GM18907 (cell line): ENCODE measurements around the gene TRMT6.

Experiments used
- ATAC-seq: cut with Tn5 transposase; IDR thresholded peaks from one replicate; pipeline ENCODE4 v1.9.1; 2021; ENCODE audit warnings: mild to moderate bottlenecking, moderate library complexity; ENCODE audit not compliant: unreplicated experiment

TRMT6 gene, protein sequence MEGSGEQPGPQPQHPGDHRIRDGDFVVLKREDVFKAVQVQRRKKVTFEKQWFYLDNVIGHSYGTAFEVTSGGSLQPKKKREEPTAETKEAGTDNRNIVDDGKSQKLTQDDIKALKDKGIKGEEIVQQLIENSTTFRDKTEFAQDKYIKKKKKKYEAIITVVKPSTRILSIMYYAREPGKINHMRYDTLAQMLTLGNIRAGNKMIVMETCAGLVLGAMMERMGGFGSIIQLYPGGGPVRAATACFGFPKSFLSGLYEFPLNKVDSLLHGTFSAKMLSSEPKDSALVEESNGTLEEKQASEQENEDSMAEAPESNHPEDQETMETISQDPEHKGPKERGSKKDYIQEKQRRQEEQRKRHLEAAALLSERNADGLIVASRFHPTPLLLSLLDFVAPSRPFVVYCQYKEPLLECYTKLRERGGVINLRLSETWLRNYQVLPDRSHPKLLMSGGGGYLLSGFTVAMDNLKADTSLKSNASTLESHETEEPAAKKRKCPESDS

DNA sequence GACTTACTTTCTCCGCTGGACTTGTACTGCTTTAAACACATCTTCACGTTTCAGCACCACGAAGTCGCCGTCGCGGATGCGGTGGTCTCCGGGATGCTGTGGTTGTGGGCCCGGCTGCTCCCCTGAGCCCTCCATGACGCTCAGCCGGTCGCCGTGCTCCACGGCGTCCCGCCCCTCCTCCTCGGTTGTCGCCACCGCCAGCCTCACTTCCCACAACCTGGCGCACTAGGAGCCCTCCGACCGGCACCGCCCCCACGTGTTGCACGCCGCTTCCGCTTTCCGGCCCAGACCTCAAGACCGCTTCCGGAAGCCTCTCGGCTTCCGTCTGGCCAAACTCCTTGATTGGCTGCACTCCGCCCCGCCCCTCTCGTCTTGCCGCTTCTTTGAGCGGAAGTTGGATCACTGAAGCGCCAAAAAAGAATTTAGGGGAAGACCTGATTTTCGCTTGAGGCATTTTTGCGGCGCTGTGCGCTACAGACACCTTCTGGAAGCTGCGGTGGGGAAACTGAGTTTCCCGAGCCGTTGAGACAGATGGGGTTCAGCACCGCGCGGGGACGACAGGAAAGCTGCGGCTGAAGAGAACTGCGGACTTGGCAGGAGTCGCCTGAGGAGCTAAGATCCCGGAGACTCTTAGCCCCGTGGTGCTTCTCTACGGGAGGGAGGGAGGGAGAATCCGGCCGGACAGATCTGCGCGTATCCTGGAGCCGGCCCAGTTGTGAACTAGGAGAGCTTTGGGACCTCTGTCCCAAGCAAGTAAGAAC lies at the start of gene TRMT6, which contains the start of gene MCM8:
TSS of gene TRMT6 (minus strand) at position 263 of the 761 bp plus-strand sequence. CDS start at position 135, 128 bp downstream.
TSS of gene MCM8 (plus strand) at position 382 of the 761 bp plus-strand sequence. CDS start 1,364 bp downstream, outside the sequence.
- ATAC-seq = peak; percentile 96

DNA sequence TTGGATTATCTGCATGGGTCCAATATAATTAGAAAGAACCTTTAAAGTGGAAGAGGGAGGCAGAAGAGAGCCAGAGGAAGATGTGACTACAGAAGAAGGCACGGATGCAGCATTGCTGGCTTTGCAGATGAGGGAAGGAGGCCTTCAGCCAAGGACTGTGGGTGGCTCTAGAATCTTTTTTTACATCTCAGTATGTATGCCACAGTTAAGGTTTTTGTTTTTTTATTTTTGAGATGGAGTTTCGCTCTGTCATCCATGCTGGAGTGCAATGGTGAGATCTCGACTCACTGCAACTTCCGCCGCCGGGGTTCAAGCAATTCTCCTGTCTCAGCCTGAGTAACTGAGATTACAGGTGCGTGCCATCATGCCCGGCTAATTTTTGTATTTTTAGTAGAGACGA lies 49.5 kb upstream of the TRMT6 start:
- no peak for ATAC-seq

DNA sequence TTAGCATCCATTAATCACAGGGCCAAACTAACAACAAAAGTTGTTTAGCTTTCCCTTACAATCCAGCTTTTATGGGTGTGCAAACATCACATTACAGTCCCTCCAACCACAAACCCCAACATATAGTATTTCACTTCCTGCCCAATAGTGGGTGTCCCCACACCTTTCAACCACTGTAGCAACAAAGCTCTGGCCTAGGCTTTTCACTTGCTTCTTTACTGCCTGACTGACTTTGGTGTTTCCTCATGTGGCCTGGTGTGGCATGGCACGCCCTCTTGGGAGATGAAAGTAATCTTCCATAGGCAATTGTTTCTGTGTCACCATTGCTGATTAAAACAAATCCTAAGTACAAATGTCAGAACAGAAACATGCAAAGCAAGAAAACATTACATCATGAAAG lies 46.4 kb upstream of the TRMT6 start:
- ATAC-seq = peak; percentile 95

DNA sequence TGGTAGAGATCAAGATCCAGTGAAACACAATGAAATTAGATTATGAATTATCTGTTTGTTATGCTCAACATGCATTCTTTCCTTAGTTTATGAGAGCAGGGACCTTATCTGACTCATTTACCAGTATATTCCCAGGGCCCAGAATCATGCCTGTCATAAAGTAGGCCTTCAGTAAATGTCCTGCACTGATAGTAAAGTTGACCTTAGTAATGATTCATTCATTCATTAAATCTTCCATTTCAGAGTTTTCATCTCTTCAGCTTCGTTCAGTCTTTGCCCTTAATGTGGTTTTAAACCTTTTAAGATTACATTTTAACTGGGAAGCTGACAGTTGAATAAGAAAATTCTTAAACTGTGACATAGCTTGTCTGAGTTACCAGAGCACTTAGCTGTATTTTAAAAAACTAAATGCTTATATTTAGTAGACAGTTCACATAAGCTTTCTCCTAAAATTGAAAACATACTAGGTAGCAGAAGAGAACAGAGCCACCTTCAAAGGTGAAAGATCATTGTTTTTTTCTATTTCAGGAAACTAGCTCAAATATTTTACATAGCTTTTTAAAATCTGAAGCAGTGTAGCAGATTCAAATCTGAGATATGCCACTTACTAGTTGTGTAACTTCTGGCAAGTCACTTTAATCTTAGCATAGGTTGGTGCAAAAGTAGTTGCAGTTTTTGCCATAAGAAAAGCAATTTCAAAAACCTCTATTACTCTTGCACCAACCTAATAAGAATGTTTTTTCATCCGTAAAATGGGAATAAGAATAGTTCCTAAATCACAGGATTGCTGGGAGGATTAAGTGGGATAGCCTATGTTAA lies 41.5 kb upstream of the TRMT6 start:
- no peak for ATAC-seq

DNA sequence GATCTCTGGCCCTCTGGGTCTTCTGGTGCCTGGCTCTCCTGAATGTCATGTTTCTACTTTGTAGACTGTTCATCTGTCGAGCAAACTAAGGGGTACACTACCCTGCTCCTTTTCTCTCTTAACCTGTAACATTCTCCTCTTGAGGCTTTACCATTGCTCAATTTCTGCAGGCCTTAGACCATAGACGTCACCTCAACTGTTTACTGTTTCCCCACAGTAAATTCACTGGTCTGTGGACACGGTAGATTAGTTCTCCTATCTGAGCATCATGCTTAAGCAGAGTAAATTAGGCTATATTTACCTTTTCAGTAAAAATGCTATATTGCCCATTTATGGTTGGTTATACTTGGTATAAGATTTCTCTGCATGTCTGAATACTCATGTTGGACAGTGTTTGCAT lies 40.6 kb upstream of the TRMT6 start:
- no peak for ATAC-seq

DNA sequence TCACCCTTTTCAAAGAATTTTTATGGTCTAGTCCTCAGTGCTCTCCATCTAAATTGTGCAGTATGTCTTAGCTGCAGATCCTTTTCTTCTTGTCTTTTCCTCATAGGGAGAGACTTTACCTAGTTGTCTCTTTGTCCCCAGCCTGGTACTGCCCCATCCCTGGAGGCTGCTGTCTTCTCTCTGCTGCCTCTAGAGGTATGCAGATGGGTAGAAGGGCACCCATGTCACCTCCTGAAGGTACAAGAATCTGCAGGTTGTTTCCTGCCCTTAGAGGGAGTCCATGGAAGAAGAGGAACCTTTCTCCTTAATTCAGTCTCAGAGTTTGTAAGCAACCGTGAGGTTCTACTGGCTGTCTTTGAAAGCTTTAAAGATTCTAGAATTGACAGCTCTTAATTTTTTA lies 39.2 kb upstream of the TRMT6 start:
- no peak for ATAC-seq

DNA sequence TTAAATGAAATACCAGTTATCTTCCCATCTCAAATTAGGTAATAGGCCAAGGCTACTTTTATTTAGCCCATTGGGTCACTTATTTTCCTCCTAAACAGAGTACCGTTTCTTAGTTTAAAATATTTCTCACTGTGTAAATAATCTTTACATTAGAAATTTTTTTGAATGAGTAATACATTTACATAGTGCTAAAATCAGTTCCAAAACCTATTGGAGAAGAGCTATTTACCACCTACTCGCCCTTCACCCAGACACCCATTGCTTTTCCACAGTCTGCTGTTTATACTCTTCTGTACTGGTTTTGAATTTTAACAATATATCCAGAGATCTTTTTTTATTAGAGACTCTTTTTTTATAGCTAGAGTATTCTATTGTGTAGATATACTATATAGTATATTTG lies 37.0 kb upstream of the TRMT6 start:
- ATAC-seq = no peak

DNA sequence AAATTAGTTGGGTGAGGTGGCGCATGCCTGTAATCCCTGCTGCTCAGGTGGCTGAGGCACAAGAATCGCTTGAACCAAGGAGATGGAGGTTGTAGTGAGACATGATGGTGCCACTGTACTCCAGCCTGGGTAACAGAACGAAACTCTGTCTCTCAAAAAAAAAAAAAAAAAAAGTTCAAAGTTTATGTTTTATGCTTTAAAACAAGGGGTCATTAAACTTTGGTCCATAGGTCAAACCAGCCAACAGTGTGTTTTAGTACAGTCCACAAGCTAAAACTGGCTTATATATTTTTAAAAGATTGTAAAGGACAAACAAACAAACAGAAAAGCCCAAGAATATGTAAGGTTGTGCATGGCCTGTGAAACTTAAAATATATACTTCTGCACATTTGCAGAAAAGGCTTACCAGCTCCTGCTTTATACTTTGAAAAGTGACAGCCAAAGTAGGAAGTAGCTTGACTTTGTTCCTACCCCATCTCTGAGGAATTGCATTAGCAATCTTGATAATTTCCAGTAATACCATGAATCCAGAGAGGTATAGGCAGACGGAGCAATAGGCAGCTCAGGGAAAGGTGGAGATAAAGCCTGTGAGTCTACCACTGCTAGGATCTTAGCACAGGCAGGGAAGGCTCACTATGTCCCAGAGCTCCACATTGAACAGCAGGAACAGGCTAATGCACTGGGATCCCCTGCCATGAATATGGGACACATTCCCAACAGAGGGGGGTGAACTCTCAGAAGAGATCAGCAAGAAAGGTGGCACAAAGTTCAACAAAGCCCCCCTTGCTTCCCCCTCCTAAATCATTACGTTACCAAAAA lies 30.6 kb upstream of the TRMT6 start:
- ATAC-seq = no peak

DNA sequence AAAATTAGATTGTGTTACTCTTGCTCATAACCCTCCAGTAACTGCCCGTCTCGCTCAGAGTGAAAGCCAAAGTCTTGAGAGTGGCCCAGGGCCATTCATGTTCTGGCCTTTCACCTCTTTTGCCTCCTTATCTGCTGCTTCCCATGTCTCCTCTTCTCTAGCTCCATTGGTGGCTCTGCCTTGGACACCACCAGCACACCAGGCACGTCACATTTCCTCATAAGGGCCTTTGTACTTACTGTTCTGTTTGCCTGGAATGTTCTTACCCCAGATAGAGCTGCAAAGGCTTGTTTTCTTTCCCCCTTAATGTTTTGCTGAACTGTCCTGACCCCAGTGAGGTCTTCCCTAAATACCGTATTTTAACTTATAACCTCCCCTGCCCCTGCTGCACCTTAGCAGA lies 29.5 kb upstream of the TRMT6 start:
- ATAC-seq = no peak

DNA sequence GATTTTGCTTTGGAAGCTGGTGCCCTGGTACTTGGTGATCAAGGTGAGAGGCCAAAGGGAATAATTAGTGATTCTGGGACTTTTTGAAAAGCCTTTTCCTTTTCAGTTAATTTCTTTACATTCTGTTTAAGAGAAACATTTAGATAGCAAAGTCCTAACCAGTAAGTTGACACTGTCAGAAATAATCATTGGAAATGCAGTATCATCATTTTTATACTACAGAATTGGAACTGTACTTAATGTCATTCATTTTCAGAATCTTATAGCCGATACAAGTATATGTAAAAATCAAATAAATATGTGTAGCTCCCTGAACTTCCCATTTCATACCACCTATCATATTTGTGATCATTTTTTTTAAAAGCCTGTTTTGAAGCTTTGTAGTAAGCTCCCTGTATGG lies 27.6 kb upstream of the TRMT6 start:
- ATAC-seq = no peak

DNA sequence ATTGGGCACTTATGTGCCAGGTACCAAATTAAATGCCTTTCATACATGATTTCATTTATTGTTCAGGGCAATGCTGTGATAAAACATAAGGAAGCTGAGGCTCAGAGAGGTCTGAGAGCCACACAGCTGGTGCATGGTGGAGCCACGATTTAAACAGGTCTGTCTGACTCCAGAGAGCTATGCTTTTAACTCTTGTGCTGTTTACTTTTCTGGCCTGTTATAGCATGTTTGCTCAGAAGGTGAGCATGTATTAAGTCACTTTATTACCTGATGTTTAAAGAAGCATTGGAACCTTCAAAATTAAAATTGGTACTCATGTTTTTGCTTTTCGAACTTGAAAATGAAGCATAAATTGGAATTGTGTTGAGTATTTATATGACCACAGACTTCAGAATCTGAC lies 26.9 kb upstream of the TRMT6 start:
- no peak for ATAC-seq

DNA sequence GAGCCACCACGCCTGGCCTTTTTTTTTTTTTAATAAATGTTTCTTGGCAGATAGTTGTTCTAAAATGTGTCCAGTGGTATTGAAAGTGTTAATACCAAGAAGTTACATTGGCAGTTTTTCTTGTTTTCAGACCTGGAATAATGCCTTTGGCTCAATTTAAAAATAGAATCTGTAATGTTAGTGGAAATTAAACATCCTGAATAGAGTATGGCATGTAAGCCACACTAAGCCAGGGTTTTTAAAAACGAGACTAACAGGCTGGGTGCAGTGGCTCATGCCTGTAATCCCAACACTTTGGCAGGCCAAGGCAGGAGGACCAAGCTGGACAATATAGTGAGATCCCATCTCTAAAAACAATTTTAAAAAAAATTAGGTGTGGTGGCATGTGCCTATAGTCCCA lies 25.4 kb upstream of the TRMT6 start:
- no peak for ATAC-seq

DNA sequence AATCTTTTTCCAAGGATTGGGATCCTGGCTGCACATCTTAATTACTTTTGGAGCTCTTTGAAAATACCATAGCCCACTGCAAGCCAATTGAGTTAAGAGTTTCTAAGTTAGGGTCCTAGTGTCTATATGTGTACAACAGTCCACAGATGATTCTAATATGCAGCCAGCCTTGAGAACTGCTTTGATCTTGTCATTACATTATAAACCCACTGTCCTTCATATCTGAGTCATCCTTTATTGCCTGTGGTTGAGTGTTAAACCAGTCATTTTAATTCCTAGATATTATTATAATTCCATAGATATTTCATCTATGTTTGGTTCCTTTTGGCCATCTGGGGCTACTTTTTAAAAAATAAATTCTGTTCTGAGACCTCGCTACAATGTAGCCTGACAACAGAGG lies 24.2 kb upstream of the TRMT6 start:
- no peak for ATAC-seq

DNA sequence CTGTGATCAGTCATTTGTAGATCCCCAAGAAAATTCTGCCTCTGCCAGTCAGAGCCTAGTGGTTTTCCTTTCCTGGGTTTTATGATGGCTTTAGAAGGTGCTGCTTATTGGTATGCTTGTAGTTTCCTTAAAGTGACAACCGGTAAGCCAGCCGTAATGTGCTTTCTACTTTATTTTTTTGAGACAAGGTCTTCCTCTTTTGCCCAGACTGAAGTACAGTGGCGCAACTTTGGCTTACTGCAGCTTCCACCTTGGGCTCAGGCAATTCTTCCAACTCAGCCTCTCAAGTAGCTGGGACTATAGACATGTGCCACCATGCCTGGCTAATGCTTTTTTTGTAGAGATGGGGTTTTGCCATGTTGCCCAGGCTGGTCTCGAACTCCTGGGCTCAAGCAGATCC lies 23.6 kb upstream of the TRMT6 start:
- no peak for ATAC-seq

DNA sequence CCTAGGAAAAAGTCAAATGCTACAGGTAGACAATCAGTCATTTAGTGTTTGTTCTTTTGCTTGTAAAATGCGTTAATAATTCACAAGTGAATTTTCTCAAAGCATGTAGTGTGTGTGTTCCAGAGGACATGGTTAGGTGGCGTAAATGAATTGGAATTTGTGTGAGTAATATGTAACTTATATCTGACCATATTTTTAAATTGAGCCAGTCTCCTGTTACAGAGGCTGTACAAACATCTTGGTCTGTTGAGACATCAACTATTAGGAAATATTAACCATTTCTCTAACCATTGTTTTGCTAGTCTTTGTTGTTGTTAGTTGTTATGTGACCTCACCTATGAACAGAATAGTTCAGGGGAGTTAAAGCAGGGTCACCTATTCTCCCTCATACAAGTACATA lies 22.8 kb upstream of the TRMT6 start:
- ATAC-seq = no peak

DNA sequence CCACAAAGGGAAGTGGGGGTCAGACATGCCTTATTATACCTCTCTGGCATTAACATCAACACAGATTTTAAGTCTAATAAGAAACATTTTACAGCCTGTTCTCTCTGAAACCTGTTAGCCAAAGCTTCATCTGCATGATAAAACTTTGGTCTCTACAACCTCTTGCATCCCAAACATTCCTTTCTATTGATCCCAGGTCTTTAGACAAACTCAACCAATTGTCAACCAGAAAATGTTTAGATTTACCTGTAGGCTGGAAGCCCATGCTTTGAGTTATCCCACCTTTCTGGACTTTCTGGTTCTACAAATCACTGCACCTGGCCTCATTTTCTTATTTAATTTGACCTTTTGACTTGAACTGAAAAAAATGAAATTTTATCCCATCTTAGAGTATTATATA lies 20.9 kb upstream of the TRMT6 start:
- ATAC-seq = no peak

DNA sequence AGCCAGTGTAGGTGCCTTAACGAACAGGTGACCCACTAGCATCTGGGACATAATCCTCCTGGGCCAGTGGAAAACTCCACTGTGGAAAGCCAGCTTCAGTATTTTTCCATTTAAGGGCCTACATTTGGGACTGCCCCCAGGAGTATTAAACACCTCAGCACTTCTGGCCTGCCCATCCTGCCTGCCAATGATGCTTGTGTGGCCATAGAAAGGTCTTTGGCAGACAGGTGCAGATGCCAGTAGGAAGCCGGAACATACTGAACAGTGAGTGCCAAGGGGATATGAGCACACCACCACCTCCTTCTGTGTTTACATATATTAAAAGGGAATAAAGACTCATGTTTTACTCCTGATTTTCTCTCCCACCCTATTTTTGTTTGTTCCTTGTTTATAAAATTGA lies 20.0 kb upstream of the TRMT6 start:
- ATAC-seq = no peak

DNA sequence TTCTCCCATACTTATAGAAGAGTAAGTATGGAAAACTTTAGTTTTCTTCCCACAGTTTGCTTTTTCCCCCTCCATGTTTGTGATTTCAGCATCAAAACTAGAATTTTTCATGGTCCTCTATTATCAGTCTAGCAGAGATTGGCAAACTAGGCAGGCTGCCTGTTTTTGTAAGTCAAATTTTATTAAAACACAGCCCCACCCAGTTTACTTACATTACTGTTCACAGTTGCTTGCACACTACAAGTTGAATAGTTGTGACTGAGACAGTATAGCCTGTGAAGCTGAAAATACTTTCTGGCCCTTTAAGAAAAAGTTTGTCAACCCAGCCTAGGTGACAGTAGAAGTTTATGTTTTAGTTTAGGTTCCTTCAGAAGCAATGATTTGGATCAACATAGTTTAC lies 19.6 kb upstream of the TRMT6 start:
- no peak for ATAC-seq

DNA sequence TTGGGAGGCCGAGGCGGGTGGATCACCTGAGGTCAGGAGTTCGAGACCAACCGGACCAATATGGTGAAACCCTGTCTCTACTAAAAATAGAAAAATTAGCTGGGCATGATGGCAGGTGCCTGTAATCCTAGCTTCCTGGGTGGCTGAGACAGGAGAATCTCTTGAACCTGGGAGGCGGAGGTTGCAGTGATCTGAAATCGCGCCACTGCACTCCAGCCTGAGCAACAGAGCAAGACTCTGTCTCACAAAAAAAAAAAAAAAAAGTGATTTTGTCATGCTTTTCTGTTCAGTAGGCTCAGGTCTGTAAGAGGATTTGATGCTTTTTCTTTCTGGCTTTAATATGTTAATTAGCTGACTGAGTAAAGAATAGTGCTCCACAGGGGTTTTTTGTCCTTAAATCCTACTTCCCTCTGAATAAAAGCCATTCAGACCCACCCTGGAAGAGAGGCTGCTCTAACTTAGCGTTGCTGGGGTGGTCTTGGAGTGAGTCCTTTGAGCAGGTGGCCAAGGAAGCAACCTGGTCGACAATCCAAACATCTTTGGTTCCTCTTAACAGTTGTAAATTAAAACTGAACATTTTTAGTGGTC lies 19.1 kb upstream of the TRMT6 start:
- ATAC-seq = no peak

DNA sequence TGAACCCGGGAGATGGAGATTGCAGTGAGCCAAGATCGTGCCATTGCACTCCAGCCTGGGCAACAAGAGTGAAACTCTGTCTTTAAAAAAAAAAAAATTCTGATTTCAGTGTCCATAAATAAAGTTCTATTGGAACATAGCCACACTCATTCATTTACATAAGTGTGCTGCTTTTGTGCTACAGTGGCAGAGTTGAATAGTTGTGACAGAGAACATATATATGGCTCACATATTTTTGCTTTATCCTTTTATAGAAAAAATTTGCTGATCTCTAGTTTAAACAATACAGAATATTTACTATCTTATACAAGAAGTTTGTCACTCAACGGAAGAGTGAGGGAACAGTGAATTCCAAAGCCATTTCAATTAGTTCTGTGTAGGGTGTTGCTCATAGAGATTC lies 18.1 kb upstream of the TRMT6 start:
- ATAC-seq = no peak
